Astrocyte (in vitro differentiated cells and primary cell): ENCODE results near the gene HIPK1. TPM values are rescaled to one million over a fixed set of nuclear protein-coding genes. Genes with fewer than 3 reads are reported as not detected.

Source experiments
- DNase-seq: peaks from one replicate; pipeline ENCODE4 v3.0.0-alpha.2; 2010; ENCODE audit warnings: low read depth
- FAIRE-seq: peaks from 2 replicates; lab custom pipeline; 2011; peaks lifted over from hg19 to GRCh38; lab: Jason Lieb, UNC
- H2AFZ ChIP-seq: 2 replicates; pipeline ENCODE4 v1.6.0; 2012; ENCODE audit warnings: low read depth, low read length, inconsistent platforms
- H3K27ac ChIP-seq: 2 replicates; pipeline ENCODE4 v1.5.1; 2011; ENCODE audit warnings: low read depth, low read length, inconsistent platforms
- H3K27me3 ChIP-seq: 2 replicates; pipeline ENCODE4 v1.6.0; 2011; ENCODE audit warnings: low read length, inconsistent platforms; ENCODE audit not compliant: insufficient read depth
- H3K36me3 ChIP-seq: 2 replicates; pipeline ENCODE4 v1.5.1; 2011; ENCODE audit warnings: low read length, inconsistent platforms; ENCODE audit not compliant: insufficient read depth
- H3K4me1 ChIP-seq: 2 replicates; pipeline ENCODE4 v1.5.1; 2011; ENCODE audit warnings: low read length, inconsistent platforms; ENCODE audit not compliant: insufficient read depth
- H3K4me2 ChIP-seq: 2 replicates; pipeline ENCODE4 v1.6.0; 2012; ENCODE audit warnings: low read length, inconsistent platforms
- H3K4me3 ChIP-seq: 2 replicates; pipeline ENCODE4 v1.5.1; 2011; ENCODE audit warnings: low read depth, mild to moderate bottlenecking, low read length, inconsistent platforms; ENCODE audit not compliant: insufficient read depth
- H3K79me2 ChIP-seq: 2 replicates; pipeline ENCODE4 v1.6.0; 2012; ENCODE audit warnings: mild to moderate bottlenecking, low read length, inconsistent platforms; ENCODE audit not compliant: insufficient read depth
- H3K9ac ChIP-seq: 2 replicates; pipeline ENCODE4 v1.6.0; 2012; ENCODE audit warnings: mild to moderate bottlenecking, low read length, inconsistent platforms
- H3K9me3 ChIP-seq: 2 replicates; pipeline ENCODE4 v1.5.1; 2012; ENCODE audit warnings: low read depth, mild to moderate bottlenecking, low read length, inconsistent platforms; ENCODE audit not compliant: insufficient read depth
- H4K20me1 ChIP-seq: 2 replicates; pipeline ENCODE4 v1.6.0; 2012; ENCODE audit warnings: low read length, inconsistent platforms; ENCODE audit not compliant: insufficient read depth
- H3K27ac Mint-ChIP-seq: one replicate; pipeline ENCODE4 v1.8.0; 2021; ENCODE audit warnings: mild to moderate bottlenecking, mixed read lengths; ENCODE audit not compliant: unreplicated experiment
- H3K27me3 Mint-ChIP-seq: one replicate; pipeline ENCODE4 v1.8.0; 2021; ENCODE audit warnings: low read depth, mixed read lengths; ENCODE audit not compliant: unreplicated experiment
- H3K36me3 Mint-ChIP-seq: one replicate; pipeline ENCODE4 v1.8.0; 2021; ENCODE audit warnings: low read depth, mixed read lengths; ENCODE audit not compliant: unreplicated experiment
- H3K4me1 Mint-ChIP-seq: one replicate; pipeline ENCODE4 v1.8.0; 2021; ENCODE audit warnings: low read depth, mixed read lengths; ENCODE audit not compliant: unreplicated experiment
- H3K4me3 Mint-ChIP-seq: one replicate; pipeline ENCODE4 v1.8.0; 2021; ENCODE audit warnings: mild to moderate bottlenecking, moderate library complexity, mixed read lengths; ENCODE audit not compliant: unreplicated experiment
- H3K9me3 Mint-ChIP-seq: one replicate; pipeline ENCODE4 v1.8.0; 2021; ENCODE audit warnings: mild to moderate bottlenecking, mixed read lengths; ENCODE audit not compliant: unreplicated experiment
- CTCF ChIP-seq: IDR thresholded peaks from 2 replicates; pipeline ENCODE4 v1.5.1; 2011; ENCODE audit warnings: low read depth, mild to moderate bottlenecking, inconsistent platforms, low read length, moderate library complexity; ENCODE audit not compliant: insufficient read depth
- EZH2 ChIP-seq: IDR thresholded peaks from 2 replicates; pipeline ENCODE4 v1.6.1; 2012; ENCODE audit warnings: mild to moderate bottlenecking, low read length, inconsistent platforms; ENCODE audit not compliant: insufficient read depth
- total RNA-seq: library from RNA; stranded (reverse); gene quantifications from 2 replicates; pipeline ENCODE4 v1.2.1, GENCODE V29; 2021

Gene HIPK1
- total RNA-seq, 1 donor from 2014 or later, result 55.4 TPM

GRCh38 chr1:113887402-113888175 lies 41.5 kb upstream of the HIPK1 start, which contains the start of gene BCL2L15:
Gene BCL2L15 (minus strand): TSS chr1:113887581. CDS start chr1:113887375, 206 bp downstream.
- FAIRE-seq (no peak), DNase-seq (no peak)
- TF ChIP-seq EZH2, result no peak
- no peak for TF ChIP-seq CTCF
- no peaks in the 10 kb centered on the region for H4K20me1 ChIP-seq
- no peaks in the 10 kb centered on the region for H3K36me3 ChIP-seq
- H3K79me2 ChIP-seq, result no peaks in the 10 kb centered on the region
- H3K4me1 ChIP-seq, result no peaks in the 10 kb centered on the region
- Mint-ChIP-seq H3K36me3 (no peaks in the 10 kb centered on the region), H3K27ac (no peak within 1 kb of the TSS), H3K4me3 (no peak within 1 kb of the TSS), H3K27me3 (peaks cover 3% of the 10 kb centered on the region), H3K9me3 (no peaks in the 10 kb centered on the region), H3K4me1 (no peaks in the 10 kb centered on the region)
- H3K4me2 ChIP-seq, result no peak within 1 kb of the TSS
- H3K4me3 ChIP-seq, result no peak within 1 kb of the TSS
- no peak within 1 kb of the TSS for H2AFZ ChIP-seq
- no peak within 1 kb of the TSS for H3K9ac ChIP-seq
- H3K9me3 ChIP-seq, result no peaks in the 10 kb centered on the region
- no peaks in the 10 kb centered on the region for H3K27me3 ChIP-seq
- H3K27ac ChIP-seq, result no peak within 1 kb of the TSS

- H3K9me3 ChIP-seq, result no peaks in the 10 kb centered on the region
- FAIRE-seq, result no peak
- no peak overlapping the region for H3K4me3 ChIP-seq
- no peak overlapping the region for H3K27ac ChIP-seq
- no peaks in the 10 kb centered on the region for H4K20me1 ChIP-seq
- no peaks in the 10 kb centered on the region for H3K9me3 Mint-ChIP-seq
- H2AFZ ChIP-seq, result no peak overlapping the region
- TF ChIP-seq CTCF (no peak), EZH2 (no peak)
- no peaks in the 10 kb centered on the region for H3K27me3 ChIP-seq
- peaks cover 3% of the 10 kb centered on the region for H3K27me3 Mint-ChIP-seq
- no peak overlapping the region for H3K27ac Mint-ChIP-seq
- no peak overlapping the region for H3K4me2 ChIP-seq
- no peaks in the 10 kb centered on the region for H3K79me2 ChIP-seq
- H3K36me3 Mint-ChIP-seq, result peaks cover 8% of the 10 kb centered on the region
- no peaks in the 10 kb centered on the region for H3K4me1 Mint-ChIP-seq
- H3K36me3 ChIP-seq, result peaks cover 10% of the 10 kb centered on the region
- peaks cover 2% of the 10 kb centered on the region for H3K4me1 ChIP-seq
- DNase-seq, result no peak
- no peak overlapping the region for H3K9ac ChIP-seq
- H3K4me3 Mint-ChIP-seq, result no peak overlapping the region
These were observed 38.3 kb upstream of the HIPK1 start for GRCh38 chr1:113890816-113891215.

GRCh38 chr1:113891631-113892220 lies 37.4 kb upstream of the HIPK1 start:
- H3K27ac ChIP-seq, result no peak overlapping the region
- FAIRE-seq (no peak), DNase-seq (no peak)
- no peak for TF ChIP-seq EZH2
- TF ChIP-seq CTCF, result no peak
- peaks cover 10% of the 10 kb centered on the region for H3K36me3 ChIP-seq
- no peak overlapping the region for H3K9ac ChIP-seq
- no peaks in the 10 kb centered on the region for H3K27me3 ChIP-seq
- H4K20me1 ChIP-seq, result no peaks in the 10 kb centered on the region
- no peak overlapping the region for H3K4me2 ChIP-seq
- H3K4me3 ChIP-seq, result no peak overlapping the region
- Mint-ChIP-seq H3K9me3 (no peaks in the 10 kb centered on the region), H3K4me1 (peaks cover 5% of the 10 kb centered on the region), H3K27ac (no peak overlapping the region), H3K36me3 (peaks cover 10% of the 10 kb centered on the region), H3K4me3 (no peak overlapping the region), H3K27me3 (peaks cover 3% of the 10 kb centered on the region)
- no peak overlapping the region for H2AFZ ChIP-seq
- H3K79me2 ChIP-seq, result no peaks in the 10 kb centered on the region
- peaks cover 9% of the 10 kb centered on the region for H3K4me1 ChIP-seq
- H3K9me3 ChIP-seq, result no peaks in the 10 kb centered on the region
